NOMO-1 treated with DMSO at 0.1 percent for 48 hours (cell line): ENCODE data around the gene ALKBH4.
"Not testable (repeated sequence)": the region's sequence is repeated elsewhere in the genome, so short reads cannot be mapped to it uniquely, and the experiment has no call there.

Experiments
- DNase-seq: peaks from one replicate; lab custom pipeline; 2025; ENCODE audit not compliant: unreplicated experiment; lab: John Stamatoyannopoulos, UW

Gene ALKBH4

DNA sequence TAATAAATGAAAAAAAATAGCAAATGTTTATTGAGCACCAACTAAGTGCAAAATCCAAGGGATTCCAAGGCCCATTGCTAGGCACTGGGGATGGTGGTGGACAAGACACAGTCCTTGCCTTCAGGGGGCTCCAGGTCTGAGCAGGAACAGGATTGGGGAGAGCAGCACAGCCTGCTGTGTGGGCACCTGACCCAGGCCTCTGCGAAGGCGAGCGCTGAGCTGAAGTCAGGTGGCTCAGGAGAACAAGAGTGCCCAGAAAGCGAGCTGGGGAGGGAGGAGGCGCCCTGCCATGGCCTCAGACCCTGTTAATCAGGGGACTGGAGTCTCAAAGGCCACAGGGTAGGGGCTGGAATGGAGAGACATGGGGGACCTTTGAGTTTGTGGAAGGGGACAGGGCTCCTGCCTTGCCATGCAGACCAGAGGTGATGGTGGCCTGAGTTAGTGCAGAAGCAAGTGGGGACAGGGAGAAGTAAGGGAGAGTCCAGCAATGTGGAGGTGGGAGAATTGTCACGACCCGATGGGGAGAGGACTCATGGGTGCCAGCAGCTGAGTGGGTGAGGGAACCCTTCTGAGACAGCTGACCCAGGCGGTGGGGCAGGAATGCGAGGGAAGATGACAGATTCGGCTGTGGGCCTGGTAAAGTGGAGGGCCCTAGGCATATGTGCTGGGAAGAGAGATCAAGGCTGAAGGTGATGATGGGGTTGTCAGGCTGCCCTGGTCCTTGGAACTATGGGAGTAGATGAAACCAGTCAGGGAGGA, 35.3 kb downstream of the ALKBH4 start:
- DNase-seq, result no peak

DNA sequence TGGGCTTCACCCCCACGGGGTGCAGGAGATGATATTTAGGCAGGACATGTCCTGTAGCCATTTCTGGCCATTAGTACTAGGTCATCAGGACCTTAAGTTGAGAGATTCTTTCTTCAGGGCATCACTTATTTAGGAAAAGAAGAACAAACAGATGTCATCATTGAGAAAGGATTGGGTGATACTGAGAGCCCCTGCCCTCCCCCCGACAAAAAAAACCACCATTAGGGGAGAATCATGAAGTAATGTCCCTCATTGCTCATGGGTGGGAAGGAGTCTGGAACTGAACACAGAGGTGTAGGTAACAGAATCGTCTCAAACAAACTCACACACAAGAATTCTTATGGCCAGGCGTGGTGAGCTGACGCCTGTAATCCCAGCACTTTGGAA, 37.7 kb downstream of the ALKBH4 start:
- DNase-seq, result peak; percentile 34

DNA sequence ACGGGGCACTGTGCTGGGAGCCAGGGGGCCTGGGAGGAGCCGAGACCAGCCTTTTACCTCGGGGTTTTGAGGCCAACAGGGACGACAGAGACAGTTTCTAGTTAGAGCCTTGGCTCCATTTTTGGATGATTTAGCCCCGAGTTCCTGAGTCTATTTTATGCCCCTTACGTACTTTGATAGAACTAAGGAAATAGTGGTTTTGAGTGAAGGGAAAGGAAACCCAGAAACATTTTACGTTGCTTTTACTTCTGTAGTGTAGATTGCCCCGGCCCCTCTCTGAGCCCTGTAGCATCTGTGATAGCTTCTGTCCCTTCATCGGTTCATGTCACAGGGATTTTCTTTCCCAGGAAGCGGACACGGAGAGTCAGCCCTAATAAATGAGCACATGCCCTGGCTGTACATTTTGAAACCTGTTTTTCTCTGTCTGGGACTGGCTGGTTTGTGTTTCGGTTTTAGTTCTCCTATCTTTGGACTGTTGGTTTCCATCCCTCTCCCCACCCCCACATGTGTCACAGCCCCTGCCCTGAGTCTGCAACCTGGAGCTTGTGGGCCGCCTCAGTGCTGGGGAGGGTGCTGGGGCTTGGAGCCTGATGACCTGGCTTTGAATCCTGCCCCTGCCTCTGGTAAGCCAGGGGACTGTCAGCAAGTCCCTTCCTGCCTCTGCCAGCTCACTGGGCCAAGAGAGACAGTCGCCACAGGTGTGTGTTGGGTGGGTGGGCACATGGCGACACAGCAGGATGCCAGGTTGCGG, 38.2 kb downstream of the ALKBH4 start:
- DNase-seq, result peak; percentile 93

DNA sequence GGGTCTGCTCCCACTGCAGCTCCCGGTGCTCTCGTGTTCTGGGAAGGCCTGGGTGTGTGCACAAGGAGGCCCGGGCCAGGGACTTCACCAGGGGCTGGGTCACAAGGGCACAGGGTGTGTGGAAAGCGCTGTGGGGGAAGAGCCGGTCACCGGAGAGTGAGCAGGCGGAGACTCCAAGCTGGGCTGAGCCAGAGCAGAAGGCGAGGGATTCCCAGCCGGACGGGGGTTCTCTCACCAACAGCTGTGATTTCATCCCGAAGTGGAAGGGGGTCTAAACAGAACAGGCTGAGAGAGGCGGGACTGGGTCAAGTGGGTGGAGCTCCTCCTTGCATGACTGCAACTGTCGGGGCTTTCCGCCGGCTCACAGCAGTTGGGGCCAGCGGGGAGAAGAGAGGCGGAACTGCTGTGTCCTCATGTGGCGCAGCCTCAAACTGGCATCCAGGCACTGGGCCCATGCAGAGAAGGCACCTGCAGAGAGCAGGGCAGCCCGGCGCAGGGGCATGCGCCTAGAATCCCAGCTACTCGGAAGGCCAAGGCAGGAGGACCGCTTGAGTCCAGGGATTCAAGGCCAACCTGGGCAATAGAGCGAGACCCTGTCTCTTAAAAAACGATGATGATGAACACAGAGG, 38.9 kb downstream of the ALKBH4 start:
- DNase-seq, result peak; percentile 82

DNA sequence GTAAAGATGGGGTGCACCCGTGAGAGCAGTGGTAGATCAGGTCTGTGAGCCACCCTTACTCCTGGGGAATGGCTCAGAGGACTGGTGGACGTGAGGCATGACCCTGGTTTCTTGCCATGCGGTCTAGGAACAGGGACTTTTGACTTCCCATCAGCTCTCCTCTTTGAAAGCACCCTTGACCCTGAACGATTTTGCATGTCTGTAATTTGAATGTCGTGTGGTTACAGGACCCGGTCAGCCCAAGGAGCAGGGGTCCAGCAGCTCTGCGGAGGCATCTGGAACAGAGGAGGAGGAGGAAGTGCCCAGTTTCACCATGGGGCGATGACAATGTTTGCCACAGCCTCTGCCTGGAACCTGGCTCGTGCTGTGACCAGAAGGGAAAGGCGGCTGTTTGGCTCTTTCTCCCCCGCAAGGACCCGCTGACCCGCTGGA, 39.9 kb downstream of the ALKBH4 start:
- peak; percentile 56 for DNase-seq

DNA sequence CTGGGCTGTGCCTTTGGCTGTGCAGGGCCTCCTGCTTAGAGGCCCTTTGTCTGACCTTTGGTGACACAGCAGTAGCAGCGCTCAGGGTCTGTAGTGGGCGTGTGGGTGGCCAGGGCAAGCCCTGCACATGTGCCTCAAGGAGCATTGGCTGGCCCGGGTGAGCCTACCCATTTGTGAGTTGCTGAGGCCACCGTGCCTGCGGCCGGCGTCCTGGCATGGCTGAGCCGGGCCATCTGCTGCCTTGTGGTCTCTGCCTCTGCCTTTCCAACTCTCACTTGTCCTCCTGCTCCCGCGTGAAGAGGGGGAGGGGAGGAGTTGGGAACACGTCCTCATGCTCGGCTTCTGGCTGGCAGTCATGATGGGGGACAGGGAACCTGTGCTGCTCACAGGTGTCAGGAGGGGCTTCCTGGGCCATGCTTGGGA, 40.5 kb downstream of the ALKBH4 start:
- DNase-seq, result no peak

DNA sequence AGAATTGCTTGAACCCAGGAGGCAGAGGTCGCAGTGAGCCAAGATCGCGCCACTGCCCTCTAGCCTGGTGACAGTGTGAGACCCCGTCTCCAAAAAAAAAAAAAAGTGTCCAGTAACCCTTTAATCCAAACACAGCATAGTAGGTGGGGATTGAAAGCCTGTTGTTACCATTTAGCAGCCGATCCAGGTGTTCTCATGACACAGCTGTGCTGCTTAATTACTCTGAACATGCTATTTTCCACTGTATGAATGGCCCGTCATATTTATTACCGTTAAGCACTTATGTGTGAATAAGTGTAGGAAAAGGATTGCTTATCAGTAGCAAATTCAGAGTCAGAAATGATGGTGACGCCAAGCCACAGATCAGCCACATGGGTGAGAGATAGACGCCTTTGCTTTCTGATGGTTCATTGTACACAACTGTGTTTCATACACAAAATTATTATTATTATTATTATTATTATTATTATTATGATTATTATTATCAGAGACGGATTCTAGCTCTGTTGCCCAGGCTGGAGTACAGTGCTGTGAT, 42.9 kb downstream of the ALKBH4 start:
- DNase-seq, result no peak

DNA sequence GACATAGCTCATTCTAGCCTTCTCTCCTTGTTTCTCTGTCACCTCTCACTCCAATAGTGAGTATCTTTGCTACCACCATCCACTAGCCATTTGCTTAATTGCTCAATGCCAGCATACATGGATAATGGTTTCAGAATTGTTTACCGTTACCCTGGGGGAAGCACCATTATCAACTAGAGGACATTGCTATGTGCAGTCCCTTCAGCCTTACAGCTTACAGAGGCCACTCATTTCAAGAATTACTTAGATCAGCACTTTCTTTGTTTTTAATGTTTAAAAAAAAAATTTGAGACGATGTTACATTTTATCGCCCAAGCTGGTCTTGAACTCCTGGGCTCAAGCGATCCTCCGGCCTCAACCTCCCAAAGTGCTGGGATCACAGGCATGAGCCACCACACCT, 46.1 kb downstream of the ALKBH4 start:
- no peak for DNase-seq

DNA sequence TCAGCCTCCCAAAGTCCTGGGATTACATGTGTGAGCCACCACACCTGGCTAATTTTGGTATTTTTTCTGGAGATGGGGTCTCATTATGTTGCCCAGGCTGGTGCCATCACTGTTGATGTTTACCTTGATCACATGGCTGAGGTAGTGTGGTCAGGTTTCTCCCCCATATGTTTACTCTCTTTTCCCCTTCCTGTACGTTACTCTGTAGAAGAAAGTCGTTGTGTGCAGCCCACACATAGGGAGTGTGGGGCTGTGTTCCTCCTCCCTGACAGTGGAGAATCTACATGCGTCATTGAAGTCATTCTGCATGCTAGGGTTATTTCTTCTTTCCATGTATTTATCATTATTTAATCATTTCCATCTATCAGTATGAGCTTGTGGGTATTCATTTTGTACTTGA, 47.6 kb downstream of the ALKBH4 start:
- no peak for DNase-seq

DNA sequence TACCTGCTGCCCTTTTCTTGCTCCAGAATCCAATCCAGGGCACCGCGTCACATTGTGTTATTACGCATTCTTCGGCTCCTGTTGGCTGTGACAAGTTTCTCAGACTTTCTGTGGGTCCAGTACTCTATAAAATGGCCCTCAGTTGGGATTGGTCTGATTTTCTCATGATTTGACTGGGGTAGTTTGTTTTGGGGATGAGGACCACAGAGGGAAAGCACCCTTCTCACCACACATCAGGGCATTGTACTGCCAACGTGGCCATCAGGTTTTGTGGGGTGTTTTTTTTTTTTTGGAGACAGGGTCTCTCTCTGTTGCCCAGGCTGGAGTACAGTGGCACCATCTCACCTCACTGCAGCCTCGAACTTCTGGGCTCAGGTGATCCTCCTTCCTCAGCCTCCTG, 48.3 kb downstream of the ALKBH4 start:
- no peak for DNase-seq

DNA sequence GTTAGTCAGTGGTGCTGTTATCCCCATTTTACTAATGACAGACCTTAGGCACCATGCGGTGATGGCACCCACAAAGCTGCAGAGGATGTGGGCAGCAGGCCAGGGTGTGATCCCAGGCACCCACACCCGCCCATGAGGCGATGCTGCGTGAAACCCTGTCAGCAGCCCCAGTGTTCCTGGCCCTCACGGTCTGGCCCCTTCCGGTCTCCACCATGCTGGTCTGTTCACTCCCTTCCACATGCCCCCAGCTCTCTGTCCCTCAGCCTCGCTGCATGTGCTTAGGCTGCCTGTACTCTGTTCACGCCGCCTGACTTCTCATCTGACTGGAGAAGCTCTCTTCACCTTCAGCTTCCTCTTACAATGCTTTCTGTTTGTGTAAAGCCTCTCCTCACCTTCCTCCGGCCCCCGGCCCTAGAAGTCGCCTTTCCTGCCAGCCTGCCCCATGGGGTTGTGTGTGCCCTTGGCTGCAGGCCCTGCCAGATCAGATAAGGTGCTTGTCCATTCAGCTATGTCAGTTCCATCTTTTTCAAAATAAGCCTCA, 48.9 kb downstream of the ALKBH4 start:
- DNase-seq, result no peak

DNA sequence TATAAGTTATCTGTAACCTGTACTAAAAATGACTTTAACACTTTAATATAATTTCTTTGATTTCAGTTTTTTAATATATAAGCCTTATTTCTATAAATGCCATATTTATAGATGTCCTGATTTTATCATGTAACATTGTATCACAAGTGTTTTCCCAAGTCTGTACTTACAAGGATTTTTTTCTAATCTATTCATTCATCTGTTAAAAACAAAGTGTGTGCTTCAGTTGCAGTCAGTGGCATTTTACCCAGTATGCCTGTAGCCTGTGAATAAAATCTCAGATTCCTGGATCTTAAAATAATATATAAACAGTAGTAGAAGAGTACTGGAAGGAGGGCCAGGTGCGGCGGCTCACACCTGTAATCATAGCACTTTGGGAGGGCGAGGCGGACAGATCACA, 51.1 kb downstream of the ALKBH4 start:
- DNase-seq, result no peak

DNA sequence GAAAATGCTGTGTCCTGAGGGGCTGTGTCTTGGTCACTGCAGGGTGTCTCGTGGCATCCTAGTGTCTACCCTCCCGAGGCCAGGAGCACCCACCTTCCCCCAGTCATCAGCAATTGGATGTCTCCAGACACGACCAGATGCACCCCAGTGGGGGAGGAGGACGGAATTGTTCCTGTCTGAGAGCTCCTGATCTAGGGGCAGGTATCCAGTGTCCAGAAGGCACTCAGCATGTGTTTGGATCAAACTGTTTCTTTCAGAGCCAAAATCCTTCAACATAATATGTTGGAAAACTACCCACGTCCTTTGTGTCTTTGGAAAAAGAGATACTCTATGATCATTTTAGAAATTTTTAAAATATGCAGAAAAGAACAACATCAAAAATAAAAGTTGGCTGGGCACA, 51.6 kb downstream of the ALKBH4 start:
- no peak for DNase-seq

DNA sequence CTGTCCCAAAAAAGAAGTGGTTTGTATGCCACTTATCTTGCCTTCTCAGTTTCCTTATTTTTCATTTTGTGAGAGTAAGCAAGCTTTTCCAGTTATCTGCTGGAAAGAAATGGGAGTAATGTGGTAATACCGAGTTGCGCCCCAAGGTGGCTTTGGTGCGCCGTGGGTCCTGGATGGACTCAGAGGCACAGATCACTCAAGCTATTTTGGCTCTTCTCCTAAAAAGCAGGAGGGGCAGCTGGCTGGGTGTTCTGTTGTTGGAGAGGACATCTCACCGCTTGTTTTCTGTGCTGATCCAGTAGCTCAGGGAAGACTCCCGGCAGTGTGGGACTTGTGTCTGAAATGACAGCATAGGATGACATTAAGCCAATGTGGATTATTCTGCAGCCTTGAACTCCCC, 52.1 kb downstream of the ALKBH4 start:
- DNase-seq, result peak; percentile 18

DNA sequence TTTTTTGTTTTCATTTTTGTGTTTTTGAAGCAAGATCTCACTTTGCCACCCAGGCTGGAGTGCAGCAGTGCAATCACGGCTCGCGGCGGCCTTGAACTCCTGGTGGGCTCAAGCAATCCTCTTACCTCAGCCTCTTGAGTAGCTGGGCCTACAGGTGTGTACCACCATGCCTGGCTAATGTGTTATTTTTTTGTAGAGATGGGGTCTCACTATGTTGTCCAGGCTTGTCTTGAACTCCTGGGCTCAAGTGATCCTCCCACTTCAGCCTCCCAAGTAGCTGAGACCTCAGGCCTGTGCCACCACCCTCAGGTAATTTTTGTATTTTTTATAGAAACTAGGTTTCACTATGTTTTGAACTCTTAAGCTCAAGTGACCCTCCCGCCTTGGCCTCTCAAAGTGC, 53.7 kb downstream of the ALKBH4 start:
- no peak for DNase-seq

DNA sequence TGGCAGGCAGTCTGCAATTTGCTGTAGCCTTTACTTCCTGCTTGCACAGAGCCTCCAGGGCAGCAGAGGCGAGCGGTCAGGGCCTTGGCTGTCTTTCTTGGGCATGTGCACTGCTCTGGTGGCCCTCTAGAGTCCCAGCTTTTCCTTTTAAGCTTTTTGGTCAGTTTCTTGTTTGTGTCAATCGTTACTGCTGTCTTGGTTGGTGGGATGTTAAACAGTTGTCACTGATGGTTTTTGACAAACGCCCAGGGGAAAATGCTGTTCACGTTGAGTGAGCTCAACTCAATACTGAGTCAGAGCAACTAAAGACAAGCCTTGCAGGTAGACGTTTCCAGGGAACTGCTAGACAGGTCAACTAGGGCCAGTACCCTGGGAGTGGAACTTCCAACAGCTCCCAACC, 54.5 kb downstream of the ALKBH4 start:
- no peak for DNase-seq

DNA sequence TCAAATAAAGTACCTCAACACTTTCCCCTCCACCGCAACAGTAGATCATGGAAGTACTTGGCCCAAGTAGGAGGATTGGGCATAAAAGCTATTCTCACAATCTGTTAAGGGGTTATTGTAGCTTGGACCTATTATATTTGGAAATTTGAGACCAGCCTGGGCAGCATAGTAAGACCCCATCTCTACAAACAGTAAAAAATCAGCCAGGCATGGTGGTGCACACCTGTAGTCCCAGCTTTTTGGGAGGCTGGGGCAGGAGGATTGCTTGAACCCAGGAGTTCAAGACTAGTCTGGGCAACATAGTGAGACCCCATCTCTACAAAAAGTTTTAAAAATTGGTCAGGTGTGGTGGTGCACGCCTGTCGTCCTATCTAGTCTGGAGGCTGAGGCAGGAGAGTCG, 55.3 kb downstream of the ALKBH4 start:
- no peak for DNase-seq

DNA sequence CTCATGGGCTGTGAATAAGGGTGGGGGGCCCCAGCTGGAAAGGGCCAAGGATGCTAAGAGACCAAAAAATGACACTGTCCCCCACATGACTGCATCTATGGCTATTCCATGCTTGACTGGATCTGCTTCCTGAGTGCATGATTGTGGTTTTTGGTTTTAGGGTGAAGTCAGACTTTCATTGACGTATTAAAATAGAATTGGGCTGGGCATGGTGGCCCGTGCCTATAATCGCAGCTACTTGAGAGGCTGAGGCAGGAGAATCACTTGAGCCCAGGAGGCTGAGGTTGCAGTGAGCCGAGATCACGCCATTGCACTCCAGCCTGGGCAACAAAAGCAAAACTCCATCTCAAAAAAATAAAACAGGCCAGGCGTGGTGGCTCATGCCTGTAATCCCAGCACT, 56.1 kb downstream of the ALKBH4 start:
- not testable (repeated sequence) for DNase-seq

DNA sequence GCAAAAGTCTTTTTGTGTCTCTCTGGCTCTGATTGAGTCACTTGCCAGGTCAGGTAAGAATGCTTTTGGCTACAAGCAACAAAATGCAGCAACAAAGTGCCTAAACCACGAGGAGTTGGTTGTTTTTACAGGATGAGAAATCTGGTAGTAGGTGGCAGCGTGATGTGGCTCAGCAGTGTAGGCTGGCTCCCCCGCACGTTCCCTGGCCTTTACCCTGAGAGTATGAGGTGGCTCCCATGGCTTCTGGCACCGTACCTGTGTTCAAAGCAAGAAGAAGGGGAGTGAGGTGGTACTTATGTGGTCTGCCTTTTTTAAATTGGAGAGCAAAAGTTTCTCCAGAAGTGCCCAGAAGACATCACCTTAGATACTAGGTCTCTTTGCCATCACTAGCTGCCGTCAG, 56.8 kb downstream of the ALKBH4 start:
- DNase-seq, result no peak
